HepG2 (cell line): ENCODE results near the gene IFI27.

Experiments used
- CTCF ChIP-seq: sonication (generic); formaldehyde crosslinking; IDR thresholded peaks from 2 replicates; pipeline ENCODE4 v1.5.0; 2020; ENCODE audit warnings: mild to moderate bottlenecking, missing genetic modification reagents, moderate library complexity
- KAT8 ChIP-seq: IDR thresholded peaks from 2 replicates; pipeline ENCODE4 v1.6.1; 2016; ENCODE audit warnings: missing genetic modification reagents, missing compliant biosample characterization
- TEAD2 ChIP-seq: sonication (generic); formaldehyde crosslinking; IDR thresholded peaks from 2 replicates; pipeline ENCODE4 v1.9.0; 2021; ENCODE audit warnings: missing genetic modification reagents
- TF ChIP-seq, protein P1 (sequence below): sonication (generic); formaldehyde crosslinking; IDR thresholded peaks from 2 replicates; pipeline ENCODE4 v1.5.1; 2020; ENCODE audit warnings: mild to moderate bottlenecking, missing genetic modification reagents
- TF ChIP-seq, protein P2 (sequence below): sonication (generic); formaldehyde crosslinking; IDR thresholded peaks from 2 replicates; pipeline ENCODE4 v1.8.0; 2022; ENCODE audit warnings: missing genetic modification reagents, mild to moderate bottlenecking, inconsistent platforms, borderline replicate concordance

GRCh38 chr14:94113073-94113472, 2.5 kb downstream of the IFI27 start:
- TF ChIP-seq KAT8 (CRISPR knock-in tag) (no peak), CTCF (CRISPR knock-in tag) (no peak), TEAD2 (no peak)
- TF ChIP-seq, protein P1, sequence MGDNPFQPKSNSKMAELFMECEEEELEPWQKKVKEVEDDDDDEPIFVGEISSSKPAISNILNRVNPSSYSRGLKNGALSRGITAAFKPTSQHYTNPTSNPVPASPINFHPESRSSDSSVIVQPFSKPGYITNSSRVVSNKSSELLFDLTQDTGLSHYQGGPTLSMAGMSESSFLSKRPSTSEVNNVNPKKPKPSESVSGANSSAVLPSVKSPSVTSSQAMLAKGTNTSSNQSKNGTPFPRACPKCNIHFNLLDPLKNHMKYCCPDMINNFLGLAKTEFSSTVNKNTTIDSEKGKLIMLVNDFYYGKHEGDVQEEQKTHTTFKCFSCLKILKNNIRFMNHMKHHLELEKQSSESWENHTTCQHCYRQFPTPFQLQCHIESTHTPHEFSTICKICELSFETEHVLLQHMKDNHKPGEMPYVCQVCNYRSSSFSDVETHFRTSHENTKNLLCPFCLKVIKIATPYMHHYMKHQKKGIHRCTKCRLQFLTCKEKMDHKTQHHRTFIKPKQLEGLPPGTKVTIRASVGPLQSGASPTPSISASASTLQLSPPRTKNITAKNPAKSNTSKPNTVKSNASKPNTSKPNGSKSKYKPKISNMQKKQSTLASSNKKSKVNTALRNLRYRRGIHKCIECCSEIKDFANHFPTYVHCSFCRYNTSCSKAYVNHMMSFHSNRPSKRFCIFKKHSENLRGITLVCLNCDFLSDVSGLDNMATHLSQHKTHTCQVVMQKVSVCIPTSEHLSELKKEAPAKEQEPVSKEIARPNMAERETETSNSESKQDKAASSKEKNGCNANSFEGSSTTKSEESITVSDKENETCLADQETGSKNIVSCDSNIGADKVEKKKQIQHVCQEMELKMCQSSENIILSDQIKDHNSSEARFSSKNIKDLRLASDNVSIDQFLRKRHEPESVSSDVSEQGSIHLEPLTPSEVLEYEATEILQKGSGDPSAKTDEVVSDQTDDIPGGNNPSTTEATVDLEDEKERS (CRISPR knock-in tag) = no peak
- TF ChIP-seq, protein P2, sequence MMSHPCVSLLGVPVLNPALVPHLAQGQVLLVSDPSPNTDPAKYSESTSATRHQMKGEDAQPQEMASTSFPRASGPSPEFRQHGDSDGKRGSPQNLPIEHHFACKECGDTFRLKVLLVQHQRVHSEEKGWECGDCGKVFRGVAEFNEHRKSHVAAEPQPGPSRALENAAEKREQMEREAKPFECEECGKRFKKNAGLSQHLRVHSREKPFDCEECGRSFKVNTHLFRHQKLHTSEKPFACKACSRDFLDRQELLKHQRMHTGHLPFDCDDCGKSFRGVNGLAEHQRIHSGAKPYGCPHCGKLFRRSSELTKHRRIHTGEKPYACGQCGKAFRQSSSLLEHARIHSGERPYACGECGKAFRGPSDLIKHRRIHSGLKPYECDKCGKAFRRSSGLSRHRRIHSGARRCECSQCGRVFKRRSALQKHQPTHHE = no peak
